ENCODE results near the gene IYD. TPM values are rescaled to one million over a fixed set of nuclear protein-coding genes. Genes with fewer than 3 reads are reported as not detected.

Gene IYD
- total and polyA plus RNA-seq, 10 of the 15 experiments (the other 5 are each of a cell fraction or from before 2014, with no cell fraction given), result 0.07 TPM; not detected in 9

- TF ChIP-seq, protein P1, sequence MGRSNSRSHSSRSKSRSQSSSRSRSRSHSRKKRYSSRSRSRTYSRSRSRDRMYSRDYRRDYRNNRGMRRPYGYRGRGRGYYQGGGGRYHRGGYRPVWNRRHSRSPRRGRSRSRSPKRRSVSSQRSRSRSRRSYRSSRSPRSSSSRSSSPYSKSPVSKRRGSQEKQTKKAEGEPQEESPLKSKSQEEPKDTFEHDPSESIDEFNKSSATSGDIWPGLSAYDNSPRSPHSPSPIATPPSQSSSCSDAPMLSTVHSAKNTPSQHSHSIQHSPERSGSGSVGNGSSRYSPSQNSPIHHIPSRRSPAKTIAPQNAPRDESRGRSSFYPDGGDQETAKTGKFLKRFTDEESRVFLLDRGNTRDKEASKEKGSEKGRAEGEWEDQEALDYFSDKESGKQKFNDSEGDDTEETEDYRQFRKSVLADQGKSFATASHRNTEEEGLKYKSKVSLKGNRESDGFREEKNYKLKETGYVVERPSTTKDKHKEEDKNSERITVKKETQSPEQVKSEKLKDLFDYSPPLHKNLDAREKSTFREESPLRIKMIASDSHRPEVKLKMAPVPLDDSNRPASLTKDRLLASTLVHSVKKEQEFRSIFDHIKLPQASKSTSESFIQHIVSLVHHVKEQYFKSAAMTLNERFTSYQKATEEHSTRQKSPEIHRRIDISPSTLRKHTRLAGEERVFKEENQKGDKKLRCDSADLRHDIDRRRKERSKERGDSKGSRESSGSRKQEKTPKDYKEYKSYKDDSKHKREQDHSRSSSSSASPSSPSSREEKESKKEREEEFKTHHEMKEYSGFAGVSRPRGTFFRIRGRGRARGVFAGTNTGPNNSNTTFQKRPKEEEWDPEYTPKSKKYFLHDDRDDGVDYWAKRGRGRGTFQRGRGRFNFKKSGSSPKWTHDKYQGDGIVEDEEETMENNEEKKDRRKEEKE (IDR thresholded peaks at IDR 0.05), result no peak
- TF ChIP-seq SMARCA5 (IDR thresholded peaks at IDR 0.05) (no peak), TBL1XR1 (IDR thresholded peaks at IDR 0.05; ENCODE audit: low read depth, low read length) (no peak), ZNF274 (IDR thresholded peaks at IDR 0.05; ENCODE audit: insufficient read depth, insufficient read length) (no peak)
Observed at GRCh38 chr6:150417250-150417649, 48.4 kb downstream of the IYD start (continued).

DNA sequence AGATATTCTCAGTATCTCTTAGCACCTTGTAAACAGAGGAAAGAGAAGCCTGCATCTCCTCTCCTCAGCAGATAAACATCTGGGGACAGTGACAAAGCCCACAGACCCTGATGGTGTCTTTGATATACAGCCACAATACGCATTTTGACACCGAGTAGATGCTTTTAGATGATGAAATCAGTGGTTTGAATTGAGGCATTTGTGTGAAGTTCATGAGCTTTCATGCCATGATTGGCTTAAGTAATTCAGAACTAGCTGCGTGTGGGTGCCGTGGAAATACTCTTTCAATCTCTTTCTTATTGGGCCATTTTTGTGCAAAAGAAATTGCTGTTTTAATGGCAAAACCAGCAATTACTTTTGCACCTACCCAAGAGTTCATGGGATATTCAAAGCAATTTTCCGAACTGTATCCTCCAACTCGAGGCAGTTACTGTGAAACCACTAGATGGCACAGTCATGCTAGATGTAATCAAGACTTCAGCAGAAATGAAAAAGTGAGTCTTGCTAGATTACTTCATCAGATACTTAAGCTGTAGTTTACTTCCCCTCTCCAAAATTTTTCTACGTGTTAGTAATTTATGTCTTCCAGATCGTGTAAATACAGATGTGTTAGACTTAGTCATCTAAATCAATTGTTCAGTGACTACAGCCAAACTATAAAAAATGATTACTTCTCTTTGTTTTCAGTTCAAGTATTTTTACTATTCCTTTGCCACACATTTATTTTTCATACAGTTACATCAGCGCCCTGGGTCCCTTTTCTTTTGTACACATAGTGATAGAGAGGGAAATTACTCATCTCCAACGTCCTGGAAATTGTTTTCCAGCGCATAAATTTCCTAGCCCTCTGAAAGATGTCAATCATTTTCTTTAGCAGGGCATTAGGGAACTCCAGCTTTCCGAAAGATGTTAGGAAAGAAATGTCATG, 49.4 kb downstream of the IYD start:
- FAIRE-seq, result peak; percentile 99
- Histone ChIP-seq H4K20me1 (ENCODE audit: control insufficient read depth, insufficient read depth) (no peaks in the 10 kb centered on the region), H3K27me3 (replicated peaks in 1 of 2; ENCODE audit: control insufficient read depth in 2 of 2, insufficient read depth in 2 of 2, low read length in 1 of 2) (no peaks in the 10 kb centered on the region; a peak in 1 of 4 replicates), H3K9me3 (replicated peaks; ENCODE audit: control insufficient read depth, insufficient read depth, low read length) (no peaks in the 10 kb centered on the region; the same call in 2 of the 3 replicates), H2AFZ (ENCODE audit: control insufficient read depth, low read depth, low read length) (peak overlapping the region; percentile 2; the same call in 1 of the 2 replicates), H3K27ac (ENCODE audit: control insufficient read depth, insufficient read depth) (no peak overlapping the region), H3K79me2 (ENCODE audit: control insufficient read depth, insufficient read depth, low read length) (no peaks in the 10 kb centered on the region), H3K4me1 (ENCODE audit: control insufficient read depth, insufficient read depth, low read length) (no peaks in the 10 kb centered on the region), H3K4me2 (ENCODE audit: control insufficient read depth, insufficient read depth) (peak overlapping the region; percentile 5; the same call in 1 of the 2 replicates), H3K4me3 (peak overlapping the region; percentile 57; the same call in 1 of the 2 replicates), H3K9ac (ENCODE audit: control insufficient read depth, insufficient read depth, low read length) (no peak overlapping the region), H3K36me3 (ENCODE audit: control insufficient read depth in 2 of 2, insufficient read depth in 2 of 2, low read length in 1 of 2) (no peaks in the 10 kb centered on the region)
- BruUV-seq (replicated peaks), result no TSS peak
- POLR2A ChIA-PET, result interaction anchor here (0.6 kb wide), 2 partner anchors 343 kb away, joined by 3 to 4 read pairs; no protein-coding TSS in a partner anchor
- ATAC-seq, result peak; percentile 95
- CTCF ChIA-PET, result interaction anchor here (0.6 to 4.9 kb wide), 61 partner anchors 8 to 917 kb away, joined by 3 to 217 read pairs (median 4); partner anchors contain the start of gene PLEKHG1
- in situ Hi-C loops (cut with MboI) (loop anchor here (5.0 kb wide), 2 partner anchors 324 to 394 kb away; no protein-coding TSS in a partner anchor), intact Hi-C loops (cut with micrococcal nuclease; ENCODE audit: unreplicated experiment) (loop anchor here (1.0 to 10.0 kb wide), 6 partner anchors 182 to 917 kb away; no protein-coding TSS in a partner anchor)
- SMC1A ChIA-PET (ENCODE audit: uncharacterized antibody, unreplicated experiment), result interaction anchor here (0.6 to 4.9 kb wide), 38 partner anchors 10 to 478 kb away, joined by 3 to 142 read pairs (median 5); partner anchors contain the start of gene PLEKHG1
- RAD21 ChIA-PET (ENCODE audit: unreplicated experiment), result interaction anchor here (0.6 to 3.0 kb wide), 23 partner anchors 11 to 906 kb away, joined by 3 to 130 read pairs (median 3); partner anchors contain the start of gene PLEKHG1
- WGBS (ENCODE audit: insufficient coverage, insufficient replicate concordance, low lambda C conversion rate, missing lambda C conversion rate), result 5% methylated on average over 12 of the region's 12 CpGs
- peak; percentile 40 for DNase-seq (ENCODE audit: low read depth, low spot score)
- TF ChIP-seq, protein P2, sequence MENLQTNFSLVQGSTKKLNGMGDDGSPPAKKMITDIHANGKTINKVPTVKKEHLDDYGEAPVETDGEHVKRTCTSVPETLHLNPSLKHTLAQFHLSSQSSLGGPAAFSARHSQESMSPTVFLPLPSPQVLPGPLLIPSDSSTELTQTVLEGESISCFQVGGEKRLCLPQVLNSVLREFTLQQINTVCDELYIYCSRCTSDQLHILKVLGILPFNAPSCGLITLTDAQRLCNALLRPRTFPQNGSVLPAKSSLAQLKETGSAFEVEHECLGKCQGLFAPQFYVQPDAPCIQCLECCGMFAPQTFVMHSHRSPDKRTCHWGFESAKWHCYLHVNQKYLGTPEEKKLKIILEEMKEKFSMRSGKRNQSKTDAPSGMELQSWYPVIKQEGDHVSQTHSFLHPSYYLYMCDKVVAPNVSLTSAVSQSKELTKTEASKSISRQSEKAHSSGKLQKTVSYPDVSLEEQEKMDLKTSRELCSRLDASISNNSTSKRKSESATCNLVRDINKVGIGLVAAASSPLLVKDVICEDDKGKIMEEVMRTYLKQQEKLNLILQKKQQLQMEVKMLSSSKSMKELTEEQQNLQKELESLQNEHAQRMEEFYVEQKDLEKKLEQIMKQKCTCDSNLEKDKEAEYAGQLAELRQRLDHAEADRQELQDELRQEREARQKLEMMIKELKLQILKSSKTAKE (IDR thresholded peaks at IDR 0.05; ENCODE audit: low read depth, poor library complexity, severe bottlenecking), result peak; percentile 34
- TF ChIP-seq, protein P3, sequence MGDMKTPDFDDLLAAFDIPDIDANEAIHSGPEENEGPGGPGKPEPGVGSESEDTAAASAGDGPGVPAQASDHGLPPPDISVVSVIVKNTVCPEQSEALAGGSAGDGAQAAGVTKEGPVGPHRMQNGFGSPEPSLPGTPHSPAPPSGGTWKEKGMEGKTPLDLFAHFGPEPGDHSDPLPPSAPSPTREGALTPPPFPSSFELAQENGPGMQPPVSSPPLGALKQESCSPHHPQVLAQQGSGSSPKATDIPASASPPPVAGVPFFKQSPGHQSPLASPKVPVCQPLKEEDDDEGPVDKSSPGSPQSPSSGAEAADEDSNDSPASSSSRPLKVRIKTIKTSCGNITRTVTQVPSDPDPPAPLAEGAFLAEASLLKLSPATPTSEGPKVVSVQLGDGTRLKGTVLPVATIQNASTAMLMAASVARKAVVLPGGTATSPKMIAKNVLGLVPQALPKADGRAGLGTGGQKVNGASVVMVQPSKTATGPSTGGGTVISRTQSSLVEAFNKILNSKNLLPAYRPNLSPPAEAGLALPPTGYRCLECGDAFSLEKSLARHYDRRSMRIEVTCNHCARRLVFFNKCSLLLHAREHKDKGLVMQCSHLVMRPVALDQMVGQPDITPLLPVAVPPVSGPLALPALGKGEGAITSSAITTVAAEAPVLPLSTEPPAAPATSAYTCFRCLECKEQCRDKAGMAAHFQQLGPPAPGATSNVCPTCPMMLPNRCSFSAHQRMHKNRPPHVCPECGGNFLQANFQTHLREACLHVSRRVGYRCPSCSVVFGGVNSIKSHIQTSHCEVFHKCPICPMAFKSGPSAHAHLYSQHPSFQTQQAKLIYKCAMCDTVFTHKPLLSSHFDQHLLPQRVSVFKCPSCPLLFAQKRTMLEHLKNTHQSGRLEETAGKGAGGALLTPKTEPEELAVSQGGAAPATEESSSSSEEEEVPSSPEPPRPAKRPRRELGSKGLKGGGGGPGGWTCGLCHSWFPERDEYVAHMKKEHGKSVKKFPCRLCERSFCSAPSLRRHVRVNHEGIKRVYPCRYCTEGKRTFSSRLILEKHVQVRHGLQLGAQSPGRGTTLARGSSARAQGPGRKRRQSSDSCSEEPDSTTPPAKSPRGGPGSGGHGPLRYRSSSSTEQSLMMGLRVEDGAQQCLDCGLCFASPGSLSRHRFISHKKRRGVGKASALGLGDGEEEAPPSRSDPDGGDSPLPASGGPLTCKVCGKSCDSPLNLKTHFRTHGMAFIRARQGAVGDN (IDR thresholded peaks at IDR 0.05), result peak; percentile 22; the same call in 1 of the 2 replicates
- peak; percentile 89 for TF ChIP-seq SMC3 (IDR thresholded peaks at IDR 0.05; ENCODE audit: borderline replicate concordance, low read length)
- no peak for TF ChIP-seq CHD1 (IDR thresholded peaks at IDR 0.05; ENCODE audit: low read depth, low read length)
- TF ChIP-seq ATF7 (IDR thresholded peaks at IDR 0.05; ENCODE audit: low read depth), result peak; percentile 77
